HG03565 (cell line): Measurements from ENCODE around the gene PBRM1.

Experiments
- ATAC-seq: cut with Tn5 transposase; IDR thresholded peaks from one replicate; pipeline ENCODE4 v1.9.1; 2021; ENCODE audit warnings: mild to moderate bottlenecking, moderate library complexity; ENCODE audit not compliant: unreplicated experiment

PBRM1 gene

DNA sequence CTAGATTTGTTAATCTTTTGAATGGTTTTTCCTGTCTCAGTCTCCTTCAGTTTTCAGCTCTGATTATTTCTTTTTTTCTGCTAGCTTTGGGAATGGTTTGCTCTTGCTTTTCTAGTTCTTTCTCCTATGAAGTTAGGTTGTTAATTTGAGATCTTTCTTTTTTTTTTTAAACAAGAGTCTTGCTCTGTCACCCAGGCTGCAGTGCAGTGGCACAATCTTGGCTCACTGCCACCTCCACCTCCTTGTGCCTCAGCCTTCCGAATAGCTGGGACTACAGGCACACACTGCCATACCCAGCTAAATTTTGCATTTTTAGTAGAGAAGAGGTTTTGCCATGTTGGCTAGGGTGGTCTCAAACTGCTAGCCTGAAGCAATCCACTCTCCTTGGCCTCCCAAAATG is 92.6 kb downstream of the PBRM1 start:
- ATAC-seq, result no peak

DNA sequence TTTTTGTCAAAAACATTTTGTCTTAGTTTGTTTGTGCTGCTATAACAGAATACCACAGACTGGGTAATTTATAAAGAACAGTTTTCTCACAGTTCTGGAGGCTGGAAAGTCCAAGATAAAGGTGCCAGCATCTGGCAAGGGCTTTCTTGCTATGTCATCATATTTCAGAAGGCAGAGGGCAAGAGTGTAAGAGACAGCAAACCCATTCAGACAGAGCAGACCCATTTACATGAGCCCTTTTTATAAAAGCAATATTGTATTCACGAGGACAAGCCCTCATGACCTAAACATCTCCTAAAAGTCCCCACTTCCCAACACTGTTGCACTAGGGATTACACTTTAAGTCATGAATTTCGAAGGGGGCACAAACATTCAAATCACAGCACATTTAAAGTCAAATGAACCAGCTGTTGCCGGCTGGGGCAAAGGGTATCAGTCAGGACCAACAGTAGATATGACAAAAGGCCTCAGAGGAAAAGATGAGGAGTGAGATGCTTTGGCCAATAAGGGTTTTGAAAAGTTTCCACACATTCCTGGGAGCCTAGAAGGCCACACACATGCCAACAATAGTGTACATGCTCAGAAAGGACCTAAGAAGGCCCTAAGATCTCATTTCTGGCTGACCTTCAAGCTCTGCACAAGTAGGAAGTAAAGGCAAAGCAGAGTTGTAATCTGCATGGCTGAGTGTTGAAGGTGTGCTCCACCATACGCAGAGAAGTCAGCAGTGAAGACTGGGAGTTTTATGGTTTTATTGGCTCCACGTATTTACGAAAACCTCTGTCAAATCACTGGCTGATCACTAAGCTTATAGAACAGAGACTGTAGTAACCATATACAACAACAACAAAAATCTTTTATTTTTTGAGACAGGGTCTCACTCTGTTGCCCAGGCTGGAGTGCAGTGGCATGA is 111.4 kb downstream of the PBRM1 start:
- no peak for ATAC-seq

DNA sequence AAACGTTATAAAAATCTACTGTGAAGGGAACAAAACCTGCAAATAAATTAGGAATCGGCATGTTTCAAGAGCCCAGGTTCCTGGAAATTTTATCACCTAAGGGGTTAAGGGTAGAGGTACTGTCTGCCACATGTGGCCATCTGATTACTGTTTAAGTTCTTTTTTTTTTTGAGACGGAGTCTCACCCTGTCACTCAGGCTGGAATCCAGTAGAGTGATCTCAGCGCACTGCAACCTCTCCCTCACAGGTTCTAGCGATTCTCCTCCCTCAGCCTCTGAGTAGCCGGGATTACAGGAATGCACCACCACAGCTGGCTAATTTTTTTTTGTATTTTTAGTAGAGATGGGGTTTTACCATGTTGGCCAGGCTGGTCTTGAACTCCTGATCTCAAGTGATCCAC is 113.5 kb downstream of the PBRM1 start:
- ATAC-seq, result no peak

DNA sequence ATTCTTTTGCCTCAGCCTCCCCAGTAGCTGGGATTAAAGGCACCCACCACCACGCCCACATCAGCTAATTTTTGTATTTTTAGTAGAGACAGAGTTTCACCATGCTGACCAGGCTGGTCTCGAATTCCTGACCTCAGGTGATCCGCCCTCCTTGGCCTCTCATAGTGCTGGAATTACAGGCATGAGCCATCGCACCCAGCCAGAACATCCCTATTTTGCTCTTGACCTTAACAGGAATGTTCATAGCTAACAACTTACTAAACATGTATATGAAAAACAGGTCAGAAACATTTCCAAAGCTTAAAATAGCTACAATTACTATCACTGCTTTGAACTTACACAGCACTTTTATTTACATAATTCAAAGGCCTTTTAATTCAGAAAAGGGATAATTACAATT is 115.6 kb downstream of the PBRM1 start:
- ATAC-seq, result no peak

DNA sequence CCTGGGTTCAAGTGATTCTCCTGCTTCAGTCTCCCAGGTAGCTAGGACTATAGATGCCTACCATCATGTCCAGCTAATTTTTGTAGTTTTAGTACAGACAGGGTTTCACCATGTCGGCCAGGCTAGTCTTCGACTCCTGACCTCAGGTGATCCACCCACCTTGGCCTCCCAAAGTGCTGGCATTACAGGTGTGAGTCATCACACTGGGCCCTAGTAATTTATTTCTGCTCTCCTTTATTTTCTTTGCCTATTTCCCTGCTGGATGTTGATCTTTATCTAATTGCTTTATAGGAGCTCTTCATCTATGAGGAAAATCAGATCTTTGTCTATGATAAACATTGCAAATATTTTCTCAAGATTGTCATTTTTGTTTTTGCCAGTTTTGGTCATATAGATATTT is 117.6 kb downstream of the PBRM1 start:
- ATAC-seq, result no peak

DNA sequence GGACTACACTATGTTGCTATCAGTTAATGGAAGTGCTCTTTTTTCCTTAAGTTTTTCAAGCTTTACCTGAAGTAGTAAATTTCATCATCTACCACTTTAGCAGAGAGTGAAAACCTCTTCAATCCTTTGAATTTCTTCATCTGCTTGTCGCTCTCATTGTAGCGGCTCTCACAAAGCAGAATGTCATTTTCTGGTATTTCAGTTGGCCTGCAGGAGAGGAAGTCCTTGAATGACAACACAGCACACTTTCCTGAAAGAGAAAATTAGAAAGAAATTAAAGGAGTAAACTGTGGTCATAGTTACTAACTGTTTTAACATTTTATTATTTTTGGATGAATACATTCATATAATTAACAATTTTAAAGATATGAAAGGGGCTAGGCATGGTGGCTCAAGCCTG is 121.7 kb downstream of the PBRM1 start:
- ATAC-seq, result no peak

DNA sequence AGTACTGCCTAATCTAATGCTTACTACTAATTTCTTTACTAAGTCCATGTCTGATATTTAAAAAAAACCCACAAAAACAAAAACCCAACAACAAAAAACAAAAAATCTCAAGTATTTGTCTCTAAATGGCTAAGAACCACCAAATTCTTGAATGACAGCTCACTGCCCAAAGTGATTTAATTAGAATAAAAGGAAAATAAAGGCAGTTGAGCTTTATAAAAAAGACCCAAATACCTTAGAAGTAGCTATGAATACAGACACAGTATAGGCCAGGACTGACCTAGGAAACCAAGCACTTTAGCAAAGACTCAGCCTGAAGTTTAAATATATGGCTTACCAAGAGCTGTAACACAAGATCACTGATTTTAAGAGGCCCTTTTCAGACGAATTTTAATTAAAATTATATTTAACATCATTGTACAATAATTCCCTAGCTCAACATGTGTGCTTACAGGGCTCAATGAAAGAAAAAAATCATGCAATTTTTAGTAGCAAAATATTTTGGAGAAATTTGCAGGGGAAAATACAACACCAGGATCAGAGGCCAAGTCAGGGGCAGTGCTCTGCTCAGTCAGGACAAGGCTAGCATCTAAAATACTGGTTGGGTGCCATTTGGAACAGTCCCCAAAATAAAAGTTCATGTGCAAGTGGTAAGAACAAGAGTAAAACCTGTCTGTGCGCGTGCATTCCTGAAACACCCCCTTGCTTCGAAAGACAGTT is 124.5 kb downstream of the PBRM1 start:
- no peak for ATAC-seq

DNA sequence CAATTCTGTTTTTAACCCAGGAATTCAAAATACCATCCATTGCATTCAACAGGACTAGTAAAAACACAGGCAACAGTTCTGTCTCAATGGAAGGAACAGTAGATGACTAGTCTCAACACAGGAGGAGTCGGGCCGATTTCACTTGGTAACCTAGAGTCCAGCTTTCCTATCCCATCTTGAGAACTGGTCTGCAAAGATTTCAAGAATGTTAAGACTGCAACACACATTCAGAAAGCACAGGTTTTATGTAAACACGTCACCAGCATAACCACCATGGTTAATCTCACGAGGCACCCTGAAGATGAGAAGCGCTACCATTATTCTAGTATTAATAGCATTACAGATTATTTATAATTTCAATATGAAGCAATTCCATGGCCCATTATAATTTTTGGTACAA is 127.3 kb downstream of the PBRM1 start:
- no peak for ATAC-seq

DNA sequence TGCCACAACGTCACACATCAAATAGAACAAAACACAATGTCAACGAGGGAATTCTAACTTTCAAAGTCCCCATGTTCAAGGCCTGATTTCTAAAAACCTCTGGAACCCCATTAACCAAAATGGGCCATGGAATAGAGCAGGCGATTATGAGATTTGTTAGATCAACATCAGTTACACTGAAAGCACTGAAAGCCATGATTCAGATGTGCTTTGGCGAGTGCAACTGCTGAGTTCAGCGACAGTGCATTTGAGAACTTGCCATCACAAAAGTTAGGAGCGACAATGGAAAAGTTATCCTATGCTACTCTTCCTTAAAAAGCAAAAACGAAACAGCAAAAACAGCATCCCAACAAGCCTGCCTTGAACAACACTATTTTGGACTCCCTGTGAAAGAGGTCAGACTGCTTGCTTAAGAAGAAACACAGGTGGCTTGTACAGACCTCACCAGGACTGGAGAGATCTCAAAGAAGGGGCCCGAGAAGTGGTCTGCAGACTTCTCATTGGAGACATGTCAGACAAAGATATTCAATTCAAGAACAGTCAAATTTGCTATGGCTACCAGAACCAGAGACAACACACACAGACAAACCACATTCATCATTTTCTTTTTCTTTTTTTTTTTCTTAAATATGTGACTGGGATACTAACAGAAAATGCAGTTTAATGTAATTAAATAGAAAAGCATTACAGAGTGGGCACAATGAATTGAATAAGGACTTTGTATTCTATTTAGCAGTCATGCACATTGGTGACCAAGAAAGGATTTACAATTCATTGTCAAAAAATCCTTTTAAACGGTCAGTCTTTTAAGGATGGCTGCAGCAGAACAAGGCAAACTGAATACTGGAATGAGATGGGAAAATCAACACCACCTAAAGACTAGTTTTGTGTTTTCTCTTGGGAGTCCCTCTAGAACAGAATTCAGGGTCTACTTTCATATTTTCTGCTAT is 128.4 kb downstream of the PBRM1 start:
- no peak for ATAC-seq

DNA sequence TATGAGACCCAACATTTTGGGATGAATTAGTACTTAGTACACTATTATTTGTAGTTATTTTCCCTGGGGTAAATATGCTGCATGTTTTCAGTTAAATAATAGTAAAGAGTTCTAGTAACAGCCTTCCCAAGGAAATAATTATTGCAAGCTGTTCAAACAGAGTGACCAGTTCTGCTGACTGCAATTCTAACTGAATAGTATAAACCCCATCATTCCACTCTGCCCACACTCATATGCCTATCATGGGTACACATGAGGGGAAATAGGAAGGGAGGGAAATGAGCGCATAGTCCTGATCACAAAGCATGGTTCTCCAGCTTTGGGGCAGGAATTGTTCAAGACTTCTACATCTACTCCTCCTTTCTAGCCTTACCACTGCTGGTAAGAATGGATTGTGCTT is 130.7 kb downstream of the PBRM1 start:
- no peak for ATAC-seq

DNA sequence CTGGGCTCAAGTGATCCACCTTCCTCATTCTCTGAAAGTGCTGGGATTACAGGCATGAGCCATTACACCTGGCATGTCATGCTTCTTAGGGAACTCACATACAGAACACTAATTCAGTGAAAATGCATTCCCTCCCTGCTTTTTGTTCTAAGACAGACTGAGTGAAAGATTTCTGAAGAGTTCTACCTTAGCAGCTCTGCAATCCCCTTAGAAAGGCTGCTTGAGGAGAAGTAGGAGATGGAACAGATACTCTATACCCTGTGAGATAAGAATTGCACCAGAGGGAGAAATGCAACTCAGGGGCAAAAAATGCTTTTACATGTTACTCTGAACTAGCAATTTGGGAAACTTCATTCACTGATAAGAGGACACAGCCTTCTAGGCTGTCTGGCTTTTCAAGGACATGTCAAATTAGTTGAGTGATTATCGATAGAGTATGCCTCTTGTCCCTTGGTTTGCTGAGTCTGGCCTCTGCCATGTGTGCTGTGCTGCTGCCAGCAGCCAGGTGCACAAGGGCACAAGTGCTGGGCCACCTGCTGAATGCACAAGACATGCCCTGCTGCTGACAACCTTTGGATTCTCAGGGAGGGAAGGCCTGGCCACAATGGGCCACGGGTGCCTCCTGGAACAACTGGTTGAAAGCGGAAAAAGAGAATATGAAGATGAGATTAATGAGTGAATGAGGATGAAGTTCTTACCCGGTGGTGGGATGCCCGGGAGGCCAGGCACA is 131.5 kb downstream of the PBRM1 start:
- no peak for ATAC-seq

DNA sequence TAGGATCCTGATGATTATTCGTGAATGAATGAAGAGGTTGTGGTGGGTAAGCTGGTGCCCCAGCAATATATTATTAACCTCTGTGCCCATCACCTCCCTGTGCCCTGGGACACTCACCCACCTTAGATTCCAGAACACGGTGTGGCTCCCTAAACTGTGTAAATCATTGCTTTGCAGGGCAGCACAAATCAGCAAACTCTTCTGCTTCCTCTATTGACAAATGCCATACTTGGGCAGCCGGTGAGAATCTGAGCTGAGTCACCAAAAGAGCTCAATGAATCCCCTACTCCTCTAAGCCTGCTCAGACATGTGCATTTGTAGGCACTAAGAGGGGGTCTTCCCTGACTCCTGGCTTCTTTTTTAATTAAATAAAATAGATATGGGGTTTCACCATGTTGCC is 133.6 kb downstream of the PBRM1 start:
- ATAC-seq, result no peak

DNA sequence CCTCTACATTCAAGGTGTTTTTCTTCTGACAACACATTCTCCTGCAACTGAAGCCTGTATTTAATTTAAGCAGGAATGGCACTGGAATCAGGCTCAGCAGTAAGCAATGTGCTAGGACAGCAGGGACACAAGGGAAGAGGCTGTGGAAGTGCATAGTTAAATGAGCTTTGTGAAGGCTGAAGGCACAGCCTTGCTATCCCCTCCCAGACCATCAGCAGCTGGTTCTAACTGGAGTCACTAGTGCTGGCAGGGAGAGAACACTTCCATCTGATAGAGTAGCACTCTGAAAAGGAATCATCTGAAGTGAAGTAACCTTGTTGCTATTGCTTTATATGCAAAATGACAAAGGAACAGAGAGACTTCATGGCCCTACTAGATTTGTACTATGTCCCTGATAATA is 134.6 kb downstream of the PBRM1 start:
- no peak for ATAC-seq

DNA sequence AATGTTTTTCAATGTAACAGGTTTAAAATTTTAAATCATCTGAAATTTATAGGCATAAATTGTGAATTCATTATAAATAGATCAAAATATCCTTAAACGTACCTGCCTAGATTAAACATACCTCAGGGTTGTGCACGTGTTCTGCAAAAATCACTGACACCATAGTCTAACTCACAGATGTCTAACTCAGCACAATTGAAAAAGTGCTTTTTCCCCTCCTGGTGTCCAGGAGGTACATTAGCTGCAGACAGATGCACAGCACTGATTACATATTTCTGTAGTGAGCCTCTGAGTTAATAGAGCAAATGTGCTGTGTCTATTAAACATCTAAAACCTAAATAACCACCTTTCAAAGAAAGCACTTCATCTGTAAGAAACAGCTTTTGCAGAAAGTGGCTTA is 138.6 kb downstream of the PBRM1 start:
- no peak for ATAC-seq

DNA sequence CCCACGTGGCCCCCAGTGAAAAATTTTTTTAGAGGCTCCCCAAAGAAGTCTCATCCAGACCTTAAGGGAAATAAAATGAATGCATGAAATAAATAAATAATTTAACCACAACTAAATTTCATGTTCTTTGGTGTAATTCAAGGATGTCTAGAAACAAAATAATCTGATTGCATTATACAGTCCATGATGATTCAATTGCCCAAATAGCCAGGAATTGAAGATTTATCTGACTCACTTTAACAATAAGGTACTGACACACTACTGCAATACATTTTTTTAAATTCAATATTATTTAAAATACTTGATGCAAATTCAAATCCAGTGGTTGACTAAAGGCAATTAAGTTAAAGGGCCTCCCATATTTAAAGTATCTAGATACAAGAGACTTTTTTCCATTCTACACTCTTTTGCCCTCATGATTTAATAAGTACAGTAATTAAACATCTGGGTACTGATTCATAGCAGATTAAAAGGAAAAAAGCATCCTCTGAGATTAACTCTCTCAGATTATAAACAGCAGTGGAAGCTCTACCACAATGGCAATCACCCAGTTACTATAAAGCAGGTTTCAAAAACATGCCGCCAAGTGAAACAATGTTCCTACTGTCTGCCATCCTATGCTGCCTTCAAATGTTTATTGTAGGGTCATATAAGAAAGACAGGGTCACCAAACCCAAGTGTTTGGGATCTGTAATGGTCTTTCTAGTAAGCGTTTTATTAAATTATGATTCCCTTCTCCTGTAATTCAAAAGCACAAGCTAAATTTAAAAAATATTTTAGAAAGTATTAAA is 139.4 kb downstream of the PBRM1 start:
- ATAC-seq, result no peak

DNA sequence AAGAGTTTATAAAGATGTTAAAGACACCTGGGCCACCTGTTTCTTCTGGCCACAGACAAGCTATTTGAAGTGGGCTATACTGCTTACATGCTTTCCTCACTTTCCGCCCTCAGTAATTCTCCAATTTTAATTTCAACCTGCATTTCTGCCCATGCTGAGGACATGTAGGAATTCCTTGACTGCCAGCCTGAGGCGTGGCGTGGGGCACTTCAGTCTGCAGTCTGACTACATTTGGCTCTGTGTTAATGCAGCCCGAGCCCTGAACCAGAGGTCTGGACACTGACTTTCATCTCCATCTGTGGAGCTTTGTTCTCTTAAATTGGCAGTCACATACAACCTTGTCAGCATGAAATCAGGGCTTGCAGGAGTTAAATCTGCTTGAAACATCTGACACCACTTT is 140.8 kb downstream of the PBRM1 start:
- ATAC-seq, result no peak

DNA sequence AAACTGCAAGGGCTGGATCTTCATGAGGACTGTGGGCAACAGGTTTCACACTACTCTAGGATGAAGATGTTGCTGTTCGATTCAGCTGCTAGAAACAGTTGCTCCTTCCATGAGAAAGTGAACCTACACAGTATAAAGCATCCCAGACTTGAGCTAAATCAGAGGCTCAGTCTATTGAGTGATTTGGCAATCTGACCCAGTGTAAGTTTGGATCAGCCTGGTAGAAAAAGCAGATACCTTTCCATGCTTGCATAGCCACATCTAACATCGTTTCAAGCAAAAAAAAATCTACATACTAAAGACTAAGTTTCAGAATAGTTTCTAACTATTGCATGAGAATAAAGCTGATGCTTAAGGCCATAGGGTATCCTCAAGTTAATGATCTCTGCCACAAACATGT is 144.7 kb downstream of the PBRM1 start:
- no peak for ATAC-seq

DNA sequence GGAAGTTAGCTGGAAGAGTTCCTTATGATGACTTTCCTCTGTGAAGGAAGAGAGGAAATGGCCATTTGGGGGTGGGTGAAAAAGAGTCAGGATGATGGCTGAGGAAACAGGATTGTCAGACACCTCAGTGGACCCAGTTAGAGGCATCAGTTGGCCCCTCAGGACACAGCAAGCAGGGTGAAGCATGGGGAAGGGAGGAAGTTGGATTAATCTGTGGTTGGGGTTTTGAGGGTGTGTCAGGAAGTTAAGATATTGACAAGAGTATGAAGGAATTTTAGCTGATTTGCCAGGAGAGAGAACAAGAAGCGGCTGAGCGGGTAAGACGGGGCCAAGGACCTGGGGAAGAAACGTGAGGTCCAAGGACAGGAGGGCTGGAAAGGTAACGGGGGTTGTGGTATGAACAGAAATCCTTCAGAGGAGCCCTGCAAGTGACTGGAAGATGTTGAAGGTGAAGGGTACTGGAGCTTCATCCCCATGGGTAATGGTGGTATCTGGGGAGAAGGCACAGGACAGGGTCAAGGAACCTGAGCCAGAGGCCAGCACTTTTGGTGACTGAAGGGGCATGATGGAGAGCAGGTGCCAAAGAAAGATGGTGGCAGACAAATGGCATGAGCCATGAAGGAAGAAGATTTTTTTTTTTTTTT is 146.6 kb downstream of the PBRM1 start:
- ATAC-seq, result no peak

DNA sequence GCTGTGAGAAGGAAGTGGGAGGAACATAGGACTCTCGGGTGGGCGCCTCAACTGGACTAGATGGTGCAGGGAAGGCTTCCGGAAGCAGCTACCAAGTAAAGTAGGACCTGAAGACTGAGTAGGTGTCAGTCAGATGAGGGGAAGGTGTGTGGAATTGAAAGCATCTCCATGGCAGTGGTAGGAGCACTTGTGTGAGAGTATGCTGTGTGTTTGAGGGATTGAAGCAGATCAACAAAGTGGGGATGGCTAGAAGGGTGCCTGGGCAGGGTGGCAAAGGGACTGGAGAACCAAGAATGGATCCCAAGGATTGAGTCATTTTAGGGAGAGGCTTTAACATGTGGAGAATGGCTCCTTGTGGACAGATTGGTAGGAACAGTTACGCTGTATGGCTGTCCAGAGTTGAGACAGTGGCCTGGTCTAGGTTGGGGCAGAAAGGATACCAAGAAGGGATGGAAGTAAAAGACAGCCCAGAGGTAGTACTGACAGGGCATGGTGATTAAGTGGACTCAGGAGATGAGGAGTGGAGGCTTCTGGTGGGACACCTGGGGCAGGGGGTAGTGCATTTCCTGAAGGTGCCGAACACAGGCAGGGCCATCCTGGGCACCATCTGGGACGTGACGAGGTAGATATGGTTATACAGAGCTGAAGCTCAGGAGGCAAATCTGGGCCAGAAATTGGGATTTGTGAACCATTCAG is 147.8 kb downstream of the PBRM1 start:
- ATAC-seq, result no peak
